Measurements from ENCODE around the gene CATSPER4. TPM values are rescaled to one million over a fixed set of nuclear protein-coding genes. Genes with fewer than 3 reads are reported as not detected.

CATSPER4 gene
- total and polyA plus RNA-seq, 2 experiments from 2014 or later, result 0.31 TPM; not detected in 1

- H3K4me1 Mint-ChIP-seq, result peaks cover 9% of the 10 kb centered on the region; the same call in 2 of the 3 replicates
- no peak overlapping the region for H3K27ac Mint-ChIP-seq
- H3K36me3 ChIP-seq (ENCODE audit: insufficient read depth), result no peaks in the 10 kb centered on the region
- no peaks in the 10 kb centered on the region for H4K20me1 ChIP-seq (replicated peaks; ENCODE audit: insufficient read depth)
- TF ChIP-seq ZNF114 (CRISPR knock-in tag; IDR thresholded peaks at IDR 0.05), result no peak
- TF ChIP-seq ZNF462 (CRISPR knock-in tag; IDR thresholded peaks at IDR 0.05), result no peak
- no peak for TF ChIP-seq JUNB (IDR thresholded peaks at IDR 0.05; ENCODE audit: unreplicated experiment)
- no peak for TF ChIP-seq ZNF331 (CRISPR knock-in tag; IDR thresholded peaks at IDR 0.05; ENCODE audit: low read depth)
- TF ChIP-seq, protein P1, sequence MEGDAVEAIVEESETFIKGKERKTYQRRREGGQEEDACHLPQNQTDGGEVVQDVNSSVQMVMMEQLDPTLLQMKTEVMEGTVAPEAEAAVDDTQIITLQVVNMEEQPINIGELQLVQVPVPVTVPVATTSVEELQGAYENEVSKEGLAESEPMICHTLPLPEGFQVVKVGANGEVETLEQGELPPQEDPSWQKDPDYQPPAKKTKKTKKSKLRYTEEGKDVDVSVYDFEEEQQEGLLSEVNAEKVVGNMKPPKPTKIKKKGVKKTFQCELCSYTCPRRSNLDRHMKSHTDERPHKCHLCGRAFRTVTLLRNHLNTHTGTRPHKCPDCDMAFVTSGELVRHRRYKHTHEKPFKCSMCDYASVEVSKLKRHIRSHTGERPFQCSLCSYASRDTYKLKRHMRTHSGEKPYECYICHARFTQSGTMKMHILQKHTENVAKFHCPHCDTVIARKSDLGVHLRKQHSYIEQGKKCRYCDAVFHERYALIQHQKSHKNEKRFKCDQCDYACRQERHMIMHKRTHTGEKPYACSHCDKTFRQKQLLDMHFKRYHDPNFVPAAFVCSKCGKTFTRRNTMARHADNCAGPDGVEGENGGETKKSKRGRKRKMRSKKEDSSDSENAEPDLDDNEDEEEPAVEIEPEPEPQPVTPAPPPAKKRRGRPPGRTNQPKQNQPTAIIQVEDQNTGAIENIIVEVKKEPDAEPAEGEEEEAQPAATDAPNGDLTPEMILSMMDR (conservative IDR thresholded peaks at IDR 0.05; ENCODE audit: low read depth in 2 of 2), result no peak
- TF ChIP-seq POLR2AphosphoS5 (IDR thresholded peaks at IDR 0.05; ENCODE audit: low read depth), result no peak
- TF ChIP-seq CREB1 (CRISPR knock-in tag; IDR thresholded peaks at IDR 0.05; ENCODE audit: low read depth), result no peak
- TF ChIP-seq ETS1 (IDR thresholded peaks at IDR 0.05), result no peak
- no peak for TF ChIP-seq EZH2phosphoT487 (IDR thresholded peaks at IDR 0.05; ENCODE audit: unreplicated experiment)
- ATAC-seq (no peak), DNase-seq (ENCODE audit: low spot score) (peak; percentile 26)
- no peaks in the 10 kb centered on the region for H3K9me2 ChIP-seq (ENCODE audit: insufficient read depth)
- H3K27me3 Mint-ChIP-seq (ENCODE audit: insufficient read depth, low read depth, poor library complexity), result peaks cover 32% of the 10 kb centered on the region
- 0 out of 2 replicates have a peak, but pooled peaks cover 5% of the 10 kb centered on the region for H3F3A ChIP-seq (replicated peaks; ENCODE audit: low read depth)
- H3K4me1 ChIP-seq (ENCODE audit: insufficient read depth), result 0 out of 2 replicates have a peak, but pooled peaks cover 8% of the 10 kb centered on the region
- no peaks in the 10 kb centered on the region for H3K9me3 Mint-ChIP-seq
- peaks cover 39% of the 10 kb centered on the region for H3K27me3 ChIP-seq (ENCODE audit: insufficient read depth)
- H3K36me3 Mint-ChIP-seq (ENCODE audit: low read depth), result no peaks in the 10 kb centered on the region
- H3K4me3 ChIP-seq, result no peak overlapping the region
- no peak overlapping the region for H2AFZ ChIP-seq
- no peak overlapping the region for H3K4me3 Mint-ChIP-seq
- no peaks in the 10 kb centered on the region for H3K79me2 ChIP-seq (replicated peaks; ENCODE audit: insufficient read depth)
- no peak overlapping the region for H3K4me2 ChIP-seq
- H3K27ac ChIP-seq (ENCODE audit: low read depth), result no peak overlapping the region
Observed at GRCh38 chr1:26220199-26220912, 30.0 kb downstream of the CATSPER4 start.

Measured in GM23338 (cell line).